HG03442 (cell line): ENCODE data around the gene PRKCI.
A peak's percentile ranks its signal among the peaks of the same experiment; 100 is the strongest.
"Not testable (repeated sequence)": the region's sequence is repeated elsewhere in the genome, so short reads cannot be mapped to it uniquely, and the experiment has no call there.

ENCODE experiments used
- ATAC-seq: cut with Tn5 transposase; IDR thresholded peaks from one replicate; pipeline ENCODE4 v1.9.1; 2021; ENCODE audit warnings: mild to moderate bottlenecking, moderate library complexity; ENCODE audit not compliant: unreplicated experiment

PRKCI gene

GRCh38 chr3:170337420-170337819, 115.2 kb downstream of the PRKCI start:
- ATAC-seq = no peak

- no peak for ATAC-seq
Measured at GRCh38 chr3:170338690-170339340, 116.6 kb downstream of the PRKCI start.

GRCh38 chr3:170342273-170342672, 120.0 kb downstream of the PRKCI start:
- not testable (repeated sequence) for ATAC-seq

- not testable (repeated sequence) for ATAC-seq
Measured at GRCh38 chr3:170343859-170344258, 121.6 kb downstream of the PRKCI start.

- ATAC-seq = no peak
Measured at GRCh38 chr3:170344971-170345370, 122.7 kb downstream of the PRKCI start.

GRCh38 chr3:170346481-170347392, 124.5 kb downstream of the PRKCI start:
- ATAC-seq = peak; percentile 48

- ATAC-seq = no peak
Measured at GRCh38 chr3:170350515-170351413, 128.5 kb downstream of the PRKCI start.

GRCh38 chr3:170352936-170353335, 130.7 kb downstream of the PRKCI start:
- peak; percentile 15 for ATAC-seq

GRCh38 chr3:170353485-170353884, 131.3 kb downstream of the PRKCI start:
- ATAC-seq = no peak

- ATAC-seq = no peak
Measured at GRCh38 chr3:170354760-170355159, 132.5 kb downstream of the PRKCI start.
